Left ventricle myocardium inferior (tissue), 1 donor: ENCODE results near the gene SOX13. TPM values are rescaled to one million over a fixed set of nuclear protein-coding genes. Genes with fewer than 3 reads are reported as not detected.

Experiments used
- DNase-seq: peaks from one replicate; pipeline ENCODE4 v3.0.0-alpha.2; 2020
- H3K27ac ChIP-seq: fragments of 200-600 bp; replicated peaks from 2 replicates; pipeline ENCODE4 v1.8.0; 2021
- H3K27me3 ChIP-seq: fragments of 200-600 bp; 2 replicates; pipeline ENCODE4 v1.8.0; 2021; ENCODE audit warnings: low read depth
- H3K36me3 ChIP-seq: fragments of 200-600 bp; 2 replicates; pipeline ENCODE4 v1.8.0; 2021
- H3K4me1 ChIP-seq: fragments of 200-600 bp; 2 replicates; pipeline ENCODE4 v1.8.0; 2021
- H3K4me3 ChIP-seq: fragments of 200-600 bp; 2 replicates; pipeline ENCODE4 v1.8.0; 2021; ENCODE audit warnings: mild to moderate bottlenecking, moderate library complexity
- H3K9me3 ChIP-seq: fragments of 200-600 bp; replicated peaks from 2 replicates; pipeline ENCODE4 v1.8.0; 2021
- CTCF ChIP-seq: fragments of 200-600 bp; IDR thresholded peaks from 2 replicates; pipeline ENCODE4 v1.8.0; 2021; ENCODE audit warnings: antibody characterized with exemption, mild to moderate bottlenecking, borderline replicate concordance
- intact Hi-C: fragments of 100-400 bp; cut with micrococcal nuclease; formaldehyde crosslinking; loops from one replicate; pipeline ENCODE4 v1.11.0; 2022
- total RNA-seq: library from RNA; stranded (reverse); fragmentation: NEBNext Ultra II Directional; extraction: Animal tissue kit (Norgen Biotek cat#: 25700); gene quantifications from one replicate; pipeline ENCODE4 v1.2.1, GENCODE V29; 2021
- donor health status: DM: no; HTN: yes; CAD: no; lungs with severe emphysema.

Gene SOX13
- total RNA-seq, 1 donor from 2014 or later: 13.1 TPM

GRCh38 chr1:204149107-204149506, 76.2 kb downstream of the SOX13 start:
- H3K27ac ChIP-seq: no peak overlapping the region
- TF ChIP-seq CTCF: no peak
- no peaks in the 10 kb centered on the region for H3K9me3 ChIP-seq
- H3K27me3 ChIP-seq: peaks cover 2% of the 10 kb centered on the region
- no peak for DNase-seq
- no peaks in the 10 kb centered on the region for H3K36me3 ChIP-seq
- intact Hi-C loops: no loop called here
- no peak overlapping the region for H3K4me3 ChIP-seq
- peaks cover 25% of the 10 kb centered on the region for H3K4me1 ChIP-seq

GRCh38 chr1:204149635-204150565, 77.0 kb downstream of the SOX13 start:
- intact Hi-C loops: no loop called here
- Histone ChIP-seq H3K27me3 (peaks cover 10% of the 10 kb centered on the region), H3K9me3 (no peaks in the 10 kb centered on the region), H3K4me1 (peaks cover 25% of the 10 kb centered on the region), H3K36me3 (no peaks in the 10 kb centered on the region), H3K27ac (peak overlapping the region; percentile 74), H3K4me3 (peak overlapping the region; percentile 86)
- TF ChIP-seq CTCF: no peak
- no peak for DNase-seq

- DNase-seq: no peak
- Histone ChIP-seq H3K4me3 (peak overlapping the region; percentile 86), H3K4me1 (peaks cover 25% of the 10 kb centered on the region), H3K9me3 (no peaks in the 10 kb centered on the region), H3K27ac (peak overlapping the region; percentile 74), H3K36me3 (no peaks in the 10 kb centered on the region), H3K27me3 (peaks cover 13% of the 10 kb centered on the region)
- no peak for TF ChIP-seq CTCF
- intact Hi-C loops: no loop called here
These were observed 78.0 kb downstream of the SOX13 start for GRCh38 chr1:204150702-204151551.

GRCh38 chr1:204151552-204152309, 78.8 kb downstream of the SOX13 start, which contains the start of gene ETNK2:
ETNK2 (minus strand) TSS chr1:204152044; CDS start chr1:204151852, 192 bp downstream.
- Histone ChIP-seq H3K4me3 (peak within 1 kb of the TSS; percentile 86), H3K27ac (peak within 1 kb of the TSS; percentile 74), H3K9me3 (no peaks in the 10 kb centered on the region), H3K36me3 (no peaks in the 10 kb centered on the region), H3K4me1 (peaks cover 25% of the 10 kb centered on the region), H3K27me3 (peaks cover 17% of the 10 kb centered on the region)
- peak; percentile 51 for DNase-seq
- intact Hi-C loops: no loop called here
- TF ChIP-seq CTCF: no peak
